Subcutaneous adipose tissue (tissue), 4 donors: ENCODE data around the gene TPSG1. TPM values are rescaled to one million over a fixed set of nuclear protein-coding genes. Genes with fewer than 3 reads are reported as not detected.

Source experiments
- CTCF ChIP-seq: fragments of 450-650 bp; IDR thresholded peaks from one replicate; pipeline ENCODE4 v1.5.1; 2016; ENCODE audit warnings: low read depth, mild to moderate bottlenecking, control low read depth, antibody characterized with exemption, moderate library complexity
- total RNA-seq, 4 donors: library from RNA; depleted of rRNA; stranded (reverse); fragments of >200 nt; gene quantifications; one replicate each; pipeline ENCODE4 v1.1.0, GENCODE V29; 2016

TPSG1 gene
- total RNA-seq, 4 donors from 2014 or later: 2.4 TPM; not detected in 3

GRCh38 chr16:1204933-1205332, 20.1 kb downstream of the TPSG1 start:
- no peak for TF ChIP-seq CTCF

- TF ChIP-seq CTCF: no peak
Measured at GRCh38 chr16:1202274-1202673, 22.8 kb downstream of the TPSG1 start.

GRCh38 chr16:1201444-1201843, 23.6 kb downstream of the TPSG1 start:
- TF ChIP-seq CTCF: no peak

GRCh38 chr16:1200014-1200627, 24.9 kb downstream of the TPSG1 start:
- no peak for TF ChIP-seq CTCF

- TF ChIP-seq CTCF: no peak
Measured at GRCh38 chr16:1199347-1200013, 25.6 kb downstream of the TPSG1 start.

GRCh38 chr16:1198194-1198593, 26.9 kb downstream of the TPSG1 start:
- TF ChIP-seq CTCF: no peak

- TF ChIP-seq CTCF: no peak
Measured at GRCh38 chr16:1197237-1197866, 27.7 kb downstream of the TPSG1 start.
